Panc1 (cell line): ENCODE results near the gene ITGA4. TPM values are rescaled to one million over a fixed set of nuclear protein-coding genes. Genes with fewer than 3 reads are reported as not detected.

Experiments
- ATAC-seq: fragments of 200-7000 bp; cut with Tn5 transposase; 2 replicates; pipeline ENCODE4 v1.9.1; 2020; ENCODE audit warnings: mild to moderate bottlenecking, moderate library complexity
- BruUV-seq: library from RNA; stranded (reverse); fragments of 400-500 nt; replicated peaks from 2 replicates; lab custom pipeline; 2021; lab: Mats Ljungman, UMichigan
- CTCF ChIA-PET: fragments of 300-600 bp; sonication (Branson Sonifier 250); formaldehyde crosslinking; loops from one replicate; lab custom pipeline; 2022; ENCODE audit warnings: antibody characterized with exemption; lab: Charles Lee
- POLR2A ChIA-PET: fragments of 300-600 bp; sonication (Branson Sonifier 250); formaldehyde crosslinking; loops from one replicate; lab custom pipeline; 2022; ENCODE audit warnings: antibody characterized with exemption; lab: Charles Lee
- DNase-seq: peaks from one replicate; pipeline ENCODE4 v3.0.0-alpha.2; 2010; ENCODE audit warnings: low read depth, low spot score
- H3K27ac ChIP-seq: 2 replicates; pipeline ENCODE4 v1.5.1; 2011; ENCODE audit warnings: mild to moderate bottlenecking, low read length, inconsistent platforms
- H3K27me3 ChIP-seq: fragments of 200-500 bp; sonication (Bioruptor generic); 2 replicates; pipeline ENCODE4 v1.6.0; 2014; ENCODE audit warnings: low read length, inconsistent platforms; ENCODE audit not compliant: control insufficient read depth, insufficient read depth
- H3K36me3 ChIP-seq: fragments of 200-500 bp; sonication (Bioruptor generic); 2 replicates; pipeline ENCODE4 v1.5.1; 2014; ENCODE audit warnings: inconsistent platforms, mild to moderate bottlenecking, low read length, moderate library complexity; ENCODE audit not compliant: control insufficient read depth, insufficient read depth
- H3K4me1 ChIP-seq: 2 replicates; pipeline ENCODE4 v1.5.1; 2011; ENCODE audit warnings: inconsistent platforms, mild to moderate bottlenecking, low read length, moderate library complexity; ENCODE audit not compliant: control insufficient read depth, insufficient read depth
- H3K4me3 ChIP-seq, 2 experiments: 2 replicates each; pipeline ENCODE4 v1.5.1; 2011 to 2012; ENCODE audit warnings: low read depth in 2 of 2, low read length in 2 of 2, mild to moderate bottlenecking in 2 of 2, inconsistent platforms in 1 of 2, moderate library complexity in 1 of 2
- H3K9me3 ChIP-seq: fragments of 200-500 bp; sonication (Bioruptor generic); 2 replicates; pipeline ENCODE4 v1.5.1; 2014; ENCODE audit warnings: low read depth, mild to moderate bottlenecking, inconsistent platforms, low read length, moderate library complexity; ENCODE audit not compliant: control insufficient read depth, insufficient read depth
- CTCF ChIP-seq: fragments of 450-650 bp; IDR thresholded peaks from 2 replicates; pipeline ENCODE4 v1.5.1; 2017; ENCODE audit warnings: mild to moderate bottlenecking
- POLR2AphosphoS5 ChIP-seq: IDR thresholded peaks from 2 replicates; pipeline ENCODE4 v1.6.1; 2012; ENCODE audit warnings: mild to moderate bottlenecking, low read depth, low read length, moderate library complexity
- REST ChIP-seq, 2 experiments: IDR thresholded peaks; 2 replicates each; pipeline ENCODE4 v1.6.1; 2011 to 2012; ENCODE audit warnings: low read depth in 2 of 2, control low read depth in 1 of 2, low read length in 1 of 2, mild to moderate bottlenecking in 1 of 2, moderate library complexity in 1 of 2; ENCODE audit not compliant: insufficient read depth in 1 of 2
- SIN3A ChIP-seq: IDR thresholded peaks from 2 replicates; pipeline ENCODE4 v1.6.1; 2012; ENCODE audit warnings: low read depth, mild to moderate bottlenecking, low read length, moderate library complexity, borderline replicate concordance; ENCODE audit not compliant: insufficient read depth
- TCF7L2 ChIP-seq: IDR thresholded peaks from 2 replicates; pipeline ENCODE4 v1.6.1; 2011; ENCODE audit warnings: mild to moderate bottlenecking, low read depth, low read length, inconsistent platforms
- in situ Hi-C: cut with HindIII; loops from 2 replicates; pipeline ENCODE4 v1.10.0; 2016; ENCODE audit warnings: low sequenced_read_pairs, low pct_unique_long_range_greater_than_20kb
- intact Hi-C: fragments of 100-400 bp; cut with micrococcal nuclease; formaldehyde crosslinking; loops from one replicate; pipeline ENCODE4 v1.10.0; 2022; ENCODE audit not compliant: unreplicated experiment
- total RNA-seq: library from RNA; stranded (reverse); gene quantifications from one replicate; pipeline ENCODE4 v1.2.1, GENCODE V29; 2021; ENCODE audit not compliant: unreplicated experiment

Gene ITGA4
- total RNA-seq, 1 experiment from 2014 or later: 0.36 TPM

GRCh38 chr2:181463588-181463987 is 6.4 kb downstream of the ITGA4 start:
- no peaks in the 10 kb centered on the region for H3K9me3 ChIP-seq
- H3K36me3 ChIP-seq: no peaks in the 10 kb centered on the region
- ATAC-seq (no peak), DNase-seq (no peak)
- no peaks in the 10 kb centered on the region for H3K4me1 ChIP-seq
- H3K27me3 ChIP-seq: no peaks in the 10 kb centered on the region
- in situ Hi-C loops: no loop called here
- POLR2A ChIA-PET: no interaction called here
- intact Hi-C loops: loop anchor here (10.0 kb wide), 1 partner anchor 1339 kb away; no protein-coding TSS in a partner anchor
- CTCF ChIA-PET: no interaction called here
- no TSS peak for BruUV-seq
- H3K4me3 ChIP-seq: no peak overlapping the region
- TF ChIP-seq CTCF (no peak), POLR2AphosphoS5 (no peak), SIN3A (no peak), TCF7L2 (no peak), REST (IDR thresholded peaks at IDR 0.05; ENCODE audit: insufficient read depth in 1 of 2, low read depth in 2 of 2, low read length in 1 of 2) (no peak)
- no peak overlapping the region for H3K27ac ChIP-seq

- in situ Hi-C loops (no loop called here), intact Hi-C loops (loop anchor here (10.0 kb wide), 1 partner anchor 1340 kb away; no protein-coding TSS in a partner anchor)
- POLR2A ChIA-PET: no interaction called here
These were observed 7.8 kb downstream of the ITGA4 start for GRCh38 chr2:181464966-181465365.

More at GRCh38 chr2:181464966-181465365, 7.8 kb downstream of the ITGA4 start:
- Histone ChIP-seq H3K4me1 (no peaks in the 10 kb centered on the region), H3K27me3 (no peaks in the 10 kb centered on the region), H3K4me3 (no peak overlapping the region), H3K9me3 (no peaks in the 10 kb centered on the region), H3K27ac (no peak overlapping the region), H3K36me3 (no peaks in the 10 kb centered on the region)
- no peak for DNase-seq
- CTCF ChIA-PET: no interaction called here
- ATAC-seq: no peak
- no TSS peak for BruUV-seq
- TF ChIP-seq CTCF (no peak), SIN3A (no peak), REST (IDR thresholded peaks at IDR 0.05; ENCODE audit: insufficient read depth in 1 of 2, low read depth in 2 of 2, low read length in 1 of 2) (no peak), TCF7L2 (no peak), POLR2AphosphoS5 (no peak)
